GM12874 (cell line): ENCODE data around the gene CHRNA3.
A peak's percentile ranks its signal among the peaks of the same experiment; 100 is the strongest.

Experiments
- CTCF ChIP-seq: IDR thresholded peaks from 2 replicates; pipeline ENCODE4 v1.5.1; 2011; ENCODE audit warnings: low read depth, mild to moderate bottlenecking, control low read depth, low read length, moderate library complexity; ENCODE audit not compliant: insufficient read depth

CHRNA3 gene

GRCh38 chr15:78642331-78642730 lies 21.5 kb upstream of the CHRNA3 start:
- no peak for TF ChIP-seq CTCF

DNA sequence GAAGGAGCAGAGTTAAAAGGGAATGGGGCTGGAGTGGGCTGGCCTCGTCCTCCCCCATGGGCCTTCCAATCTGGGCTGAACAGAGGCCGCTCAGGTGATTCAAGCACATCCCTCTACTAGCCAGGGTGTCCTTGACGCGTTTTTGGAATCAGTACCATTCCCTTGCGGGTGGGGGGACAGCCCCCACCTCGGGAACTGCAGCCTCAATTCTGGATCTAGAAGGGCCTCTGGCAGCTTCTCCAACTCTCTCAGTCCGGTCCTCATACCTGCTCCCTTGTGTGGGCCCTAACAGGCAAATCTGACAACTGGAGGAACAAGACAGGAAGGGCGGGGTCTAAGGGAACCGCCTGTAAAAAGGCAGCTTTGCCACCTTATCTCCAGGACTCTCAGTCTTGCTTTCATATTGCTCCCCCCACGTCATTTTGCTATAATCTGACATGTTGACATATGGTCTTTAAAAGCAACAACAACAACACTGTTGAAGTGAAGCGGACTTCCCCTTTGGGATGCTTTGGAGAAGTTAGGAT lies 21.0 kb upstream of the CHRNA3 start:
- no peak for TF ChIP-seq CTCF

GRCh38 chr15:78641102-78641748 lies 20.4 kb upstream of the CHRNA3 start, which contains the start of gene CHRNB4:
TSS of gene CHRNB4 (minus strand) at chr15:78641210. CDS start at chr15:78641133, 77 bp downstream.
- no peak for TF ChIP-seq CTCF

DNA sequence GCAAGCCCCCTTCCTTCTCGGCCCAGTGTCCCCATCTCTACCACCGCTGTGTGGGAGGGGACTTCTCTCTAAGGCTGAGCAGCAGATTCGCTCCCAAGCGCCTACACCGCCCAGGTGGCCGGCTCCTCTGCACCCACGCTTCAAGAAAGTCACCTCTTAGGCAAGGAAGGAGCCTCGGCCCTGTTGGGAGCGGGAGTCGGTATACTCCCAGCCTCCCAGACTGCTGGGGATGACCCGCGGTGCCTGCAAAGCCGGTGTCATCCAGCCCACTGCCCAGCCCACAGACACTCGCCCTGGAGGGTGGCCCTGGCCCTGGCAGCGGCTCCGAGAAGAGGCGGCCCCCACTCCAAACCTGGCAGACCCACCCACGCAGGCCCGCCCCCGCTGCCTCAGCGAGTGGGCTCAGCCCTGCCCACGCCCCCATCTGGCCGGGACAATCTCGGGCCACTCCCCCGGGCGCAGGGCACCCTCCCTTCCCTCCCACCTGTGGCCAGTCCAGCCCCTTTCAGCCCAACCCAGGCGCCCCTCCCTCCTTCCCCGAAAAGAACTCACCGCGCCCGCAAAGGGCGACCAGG lies 19.8 kb upstream of the CHRNA3 start:
- TF ChIP-seq CTCF, result no peak

- TF ChIP-seq CTCF, result peak; percentile 63
These were observed 18.0 kb upstream of the CHRNA3 start for GRCh38 chr15:78638658-78639314.

- TF ChIP-seq CTCF, result no peak
These were observed 17.1 kb upstream of the CHRNA3 start for GRCh38 chr15:78637776-78638435.

- no peak for TF ChIP-seq CTCF
These were observed 15.6 kb upstream of the CHRNA3 start for GRCh38 chr15:78636378-78636859.
